Mucosa of gallbladder (tissue), 1 donor: ENCODE measurements around the gene TP53BP2. TPM values are rescaled to one million over a fixed set of nuclear protein-coding genes. Genes with fewer than 3 reads are reported as not detected.

Experiments used
- DNase-seq: peaks from one replicate; pipeline ENCODE4 v3.0.0-alpha.2; 2020; ENCODE audit warnings: low spot score
- total RNA-seq: library from RNA; stranded (reverse); gene quantifications from one replicate; pipeline ENCODE4 v1.2.1, GENCODE V29; 2021
- donor health status: DM: no; HTN: no; CAD: no.

TP53BP2 gene
- total RNA-seq, 1 donor from 2014 or later: 48.7 TPM

GRCh38 chr1:223796210-223796609 is 49.5 kb downstream of the TP53BP2 start:
- DNase-seq: no peak

- DNase-seq: no peak
Observed at GRCh38 chr1:223794136-223794880, 51.4 kb downstream of the TP53BP2 start.

GRCh38 chr1:223793716-223794115 is 52.0 kb downstream of the TP53BP2 start:
- no peak for DNase-seq

- no peak for DNase-seq
Observed at GRCh38 chr1:223792046-223792445, 53.7 kb downstream of the TP53BP2 start.

- no peak for DNase-seq
Observed at GRCh38 chr1:223788746-223789415, 56.9 kb downstream of the TP53BP2 start.

- DNase-seq: no peak
Observed at GRCh38 chr1:223785808-223786207, 59.9 kb downstream of the TP53BP2 start.

- DNase-seq: no peak
Observed at GRCh38 chr1:223784541-223784940, 61.2 kb downstream of the TP53BP2 start.

- no peak for DNase-seq
Observed at GRCh38 chr1:223783676-223784075, 62.1 kb downstream of the TP53BP2 start.

GRCh38 chr1:223780949-223781348 is 64.8 kb downstream of the TP53BP2 start:
- no peak for DNase-seq

GRCh38 chr1:223780318-223780717 is 65.4 kb downstream of the TP53BP2 start:
- no peak for DNase-seq

- DNase-seq: no peak
Observed at GRCh38 chr1:223776826-223777454, 68.8 kb downstream of the TP53BP2 start.

GRCh38 chr1:223776075-223776814 is 69.5 kb downstream of the TP53BP2 start:
- DNase-seq: peak; percentile 47

- DNase-seq: no peak
Observed at GRCh38 chr1:223775711-223776074, 70.1 kb downstream of the TP53BP2 start.

GRCh38 chr1:223775054-223775453 is 70.7 kb downstream of the TP53BP2 start:
- DNase-seq: no peak

GRCh38 chr1:223774134-223774814 is 71.5 kb downstream of the TP53BP2 start:
- DNase-seq: no peak

GRCh38 chr1:223772771-223773160 is 73.0 kb downstream of the TP53BP2 start:
- no peak for DNase-seq

GRCh38 chr1:223771814-223772770 is 73.7 kb downstream of the TP53BP2 start:
- DNase-seq: peak; percentile 54

- no peak for DNase-seq
Observed at GRCh38 chr1:223771469-223771813, 74.3 kb downstream of the TP53BP2 start.

GRCh38 chr1:223770621-223771315 is 75.0 kb downstream of the TP53BP2 start:
- no peak for DNase-seq
